Breast epithelium (tissue), 4 donors: ENCODE measurements around the gene FANCD2. TPM values are rescaled to one million over a fixed set of nuclear protein-coding genes. Genes with fewer than 3 reads are reported as not detected.
"Not testable (repeated sequence)": the region's sequence is repeated elsewhere in the genome, so short reads cannot be mapped to it uniquely, and the experiment has no call there.

Experiments
- DNase-seq, 2 donors: peaks; one replicate each; pipeline ENCODE4 v3.0.0-alpha.2; 2019; ENCODE audit warnings: low spot score in 2 of 2
- H3K27ac ChIP-seq, 2 donors: fragments of 200-600 bp; sonication (generic) in 1 of 2; one replicate each; pipeline ENCODE4 v1.5.1; 2016 to 2019; ENCODE audit warnings: mild to moderate bottlenecking in 1 of 2
- H3K27me3 ChIP-seq, 2 donors: fragments of 200-600 bp; sonication (generic) in 1 of 2; one replicate each; pipeline versions ENCODE4 v1.5.1 to v1.6.0; 2017 to 2019; ENCODE audit warnings: control low read depth in 1 of 2, mild to moderate bottlenecking in 1 of 2
- H3K36me3 ChIP-seq: fragments of 200-600 bp; one replicate; pipeline ENCODE4 v1.5.1; 2019
- H3K4me1 ChIP-seq, 2 donors: fragments of 200-600 bp; sonication (generic); one replicate each; pipeline ENCODE4 v1.5.1; 2016 to 2019; ENCODE audit warnings: control low read depth in 1 of 2
- H3K4me3 ChIP-seq, 3 donors: fragments of 200-600 bp; sonication (generic); 1 replicate in 2 of 3; 2 replicates in 1 of 3; pipeline ENCODE4 v1.5.1; 2016 to 2019; ENCODE audit warnings: mild to moderate bottlenecking in 3 of 3, moderate library complexity in 2 of 3
- H3K9me3 ChIP-seq, 2 donors: fragments of 200-600 bp; sonication (generic) in 1 of 2; one replicate each; pipeline ENCODE4 v1.5.1; 2016 to 2019; ENCODE audit warnings: control low read depth in 1 of 2
- POLR2A ChIP-seq: fragments of 450-650 bp; IDR thresholded peaks from one replicate; pipeline ENCODE4 v1.6.1; 2016; ENCODE audit warnings: antibody characterized with exemption, mild to moderate bottlenecking, moderate library complexity
- POLR2AphosphoS5 ChIP-seq, 3 donors: sonication (generic); formaldehyde crosslinking; IDR thresholded peaks; one replicate each; pipeline ENCODE4 v1.6.1; 2017; ENCODE audit warnings: antibody characterized with exemption in 3 of 3
- intact Hi-C: fragments of 100-400 bp; cut with DNase I; formaldehyde crosslinking; loops from one replicate; pipeline ENCODE4 v1.15.1; 2023; ENCODE audit warnings: low total_unique reads
- total RNA-seq, 3 donors: library from RNA; depleted of rRNA; stranded (reverse); fragments of >200 nt; gene quantifications; one replicate each; pipeline ENCODE4 v1.1.0, GENCODE V29; 2016
- TF ChIP-seq, protein P1 (sequence below), 3 donors: fragments of 450-650 bp; IDR thresholded peaks; one replicate each; pipeline ENCODE4 v1.5.1; 2016 to 2017; ENCODE audit warnings: antibody characterized with exemption in 3 of 3, mild to moderate bottlenecking in 3 of 3, moderate library complexity in 3 of 3

FANCD2 gene
- total RNA-seq, 3 donors from 2014 or later: 3.7 to 12.9 (median 6.2) TPM

DNA sequence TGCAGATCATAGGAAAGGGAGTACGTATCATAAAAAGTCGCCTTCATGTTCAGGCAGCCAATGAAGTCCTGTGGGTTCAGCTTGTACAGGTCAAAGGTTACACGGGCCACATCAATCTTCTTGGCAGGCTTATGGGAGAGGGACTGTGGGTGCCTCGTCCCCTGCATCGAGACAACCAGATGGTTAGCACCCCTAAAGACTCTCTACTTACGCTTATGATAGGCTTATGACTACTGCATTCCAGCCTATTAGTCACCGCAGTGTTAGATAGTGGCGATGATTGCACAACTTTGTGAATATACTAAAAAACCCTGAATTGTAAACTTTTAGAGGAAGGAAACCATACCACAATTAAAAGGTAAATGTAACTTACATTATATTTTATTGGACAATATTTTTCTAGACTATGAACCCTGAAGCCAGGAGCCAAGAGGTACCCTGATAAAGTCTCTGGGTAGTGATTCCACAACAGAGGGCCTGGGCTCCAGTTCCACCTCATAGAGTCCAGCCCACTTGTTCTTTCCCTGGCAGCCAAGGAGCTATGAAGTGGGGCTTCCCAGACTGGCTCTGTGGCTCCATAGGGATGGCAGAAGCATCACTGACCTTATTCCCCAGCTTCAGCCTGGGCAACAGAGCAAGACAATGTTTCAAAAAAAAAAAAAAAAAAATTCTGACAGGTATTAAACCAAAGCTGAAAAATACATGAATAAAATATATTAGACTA, 2.5 kb upstream of the FANCD2 start:
- Histone ChIP-seq H3K27ac (peak overlapping the region in 1 of 2 donors; percentile 19), H3K36me3 (no peaks in the 10 kb centered on the region), H3K4me3 (no peak overlapping the region), H3K27me3 (no peaks in the 10 kb centered on the region), H3K4me1 (peaks cover 0 to 9% of the 10 kb centered on the region in 2 donors), H3K9me3 (no peaks in the 10 kb centered on the region)
- intact Hi-C loops: no loop called here
- TF ChIP-seq POLR2AphosphoS5 (IDR thresholded peaks at IDR 0.05) (no peak), POLR2A (no peak)
- TF ChIP-seq, protein P1, sequence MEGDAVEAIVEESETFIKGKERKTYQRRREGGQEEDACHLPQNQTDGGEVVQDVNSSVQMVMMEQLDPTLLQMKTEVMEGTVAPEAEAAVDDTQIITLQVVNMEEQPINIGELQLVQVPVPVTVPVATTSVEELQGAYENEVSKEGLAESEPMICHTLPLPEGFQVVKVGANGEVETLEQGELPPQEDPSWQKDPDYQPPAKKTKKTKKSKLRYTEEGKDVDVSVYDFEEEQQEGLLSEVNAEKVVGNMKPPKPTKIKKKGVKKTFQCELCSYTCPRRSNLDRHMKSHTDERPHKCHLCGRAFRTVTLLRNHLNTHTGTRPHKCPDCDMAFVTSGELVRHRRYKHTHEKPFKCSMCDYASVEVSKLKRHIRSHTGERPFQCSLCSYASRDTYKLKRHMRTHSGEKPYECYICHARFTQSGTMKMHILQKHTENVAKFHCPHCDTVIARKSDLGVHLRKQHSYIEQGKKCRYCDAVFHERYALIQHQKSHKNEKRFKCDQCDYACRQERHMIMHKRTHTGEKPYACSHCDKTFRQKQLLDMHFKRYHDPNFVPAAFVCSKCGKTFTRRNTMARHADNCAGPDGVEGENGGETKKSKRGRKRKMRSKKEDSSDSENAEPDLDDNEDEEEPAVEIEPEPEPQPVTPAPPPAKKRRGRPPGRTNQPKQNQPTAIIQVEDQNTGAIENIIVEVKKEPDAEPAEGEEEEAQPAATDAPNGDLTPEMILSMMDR (IDR thresholded peaks at IDR 0.05): no peak
- DNase-seq: no peak

DNA sequence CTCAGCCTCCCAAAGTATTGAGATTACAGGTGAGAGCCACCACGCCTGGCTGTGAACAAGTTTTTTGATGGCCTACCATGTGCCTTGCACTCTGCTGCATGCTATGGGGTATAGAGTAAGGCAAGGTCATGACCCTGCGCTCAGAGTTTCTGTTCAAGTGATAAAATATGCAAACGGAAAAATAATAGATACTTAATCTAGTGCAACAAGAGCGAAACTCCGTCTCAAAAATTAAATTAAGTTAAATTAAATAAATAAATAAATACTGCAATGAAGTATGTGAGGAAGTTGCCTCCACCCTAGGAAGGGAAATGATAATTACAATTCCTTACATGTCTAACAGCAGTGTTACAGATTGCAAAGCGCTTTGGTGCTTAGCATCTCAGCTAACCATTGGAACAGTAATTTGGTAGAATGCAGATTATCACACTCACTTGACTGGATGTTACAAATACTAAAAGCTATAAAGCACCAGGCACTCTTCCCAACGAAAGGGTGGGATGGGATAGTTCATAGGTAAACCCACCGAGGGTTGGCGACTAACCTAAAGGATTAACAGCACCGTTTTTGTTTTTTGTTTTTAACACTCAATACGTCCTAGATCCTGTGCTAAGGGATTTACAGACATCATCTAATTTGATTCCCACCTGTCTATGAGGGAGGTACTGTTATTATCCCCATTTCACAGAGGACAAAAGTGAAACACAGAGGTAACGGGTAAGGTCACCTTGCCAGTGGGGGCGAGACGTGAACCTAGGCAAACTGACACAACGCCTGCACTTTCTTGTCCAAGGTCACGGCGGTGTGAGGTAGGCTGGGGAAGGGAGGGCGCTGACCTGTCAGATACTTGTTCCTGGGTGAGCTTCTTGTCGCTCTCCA, 793 bp upstream of the FANCD2 start:
- Histone ChIP-seq H3K9me3 (no peaks in the 10 kb centered on the region), H3K27ac (peak overlapping the region; percentile 42 to 74), H3K4me3 (peak overlapping the region; percentile 68 to 92 (median 73)), H3K36me3 (no peaks in the 10 kb centered on the region), H3K4me1 (peaks cover 0 to 9% of the 10 kb centered on the region in 2 donors), H3K27me3 (no peaks in the 10 kb centered on the region)
- intact Hi-C loops: no loop called here
- no peak for TF ChIP-seq POLR2AphosphoS5 (IDR thresholded peaks at IDR 0.05)
- TF ChIP-seq POLR2A: no peak
- TF ChIP-seq, protein P1 (IDR thresholded peaks at IDR 0.05): no peak
- DNase-seq: no peak

- intact Hi-C loops: no loop called here
- no peaks in the 10 kb centered on the region for H3K27me3 ChIP-seq
- no peak overlapping the region for H3K4me3 ChIP-seq
- no peaks in the 10 kb centered on the region for H3K4me1 ChIP-seq
- no peak for DNase-seq
- no peak overlapping the region for H3K27ac ChIP-seq
- no peaks in the 10 kb centered on the region for H3K36me3 ChIP-seq
- TF ChIP-seq, protein P1 (IDR thresholded peaks at IDR 0.05): no peak
- TF ChIP-seq POLR2AphosphoS5 (IDR thresholded peaks at IDR 0.05) (no peak), POLR2A (no peak)
- H3K9me3 ChIP-seq: no peaks in the 10 kb centered on the region
Observed at GRCh38 chr3:10041034-10041433, 14.8 kb downstream of the FANCD2 start.

- Histone ChIP-seq H3K27me3 (no peaks in the 10 kb centered on the region), H3K9me3 (no peaks in the 10 kb centered on the region), H3K36me3 (no peaks in the 10 kb centered on the region), H3K4me1 (no peaks in the 10 kb centered on the region), H3K4me3 (no peak overlapping the region), H3K27ac (peak overlapping the region; percentile 3 to 19)
- TF ChIP-seq POLR2AphosphoS5 (IDR thresholded peaks at IDR 0.05) (no peak), POLR2A (no peak)
- TF ChIP-seq, protein P1 (IDR thresholded peaks at IDR 0.05): no peak
- intact Hi-C loops: no loop called here
- no peak for DNase-seq
Observed at GRCh38 chr3:10047876-10048275, 21.6 kb downstream of the FANCD2 start.

DNA sequence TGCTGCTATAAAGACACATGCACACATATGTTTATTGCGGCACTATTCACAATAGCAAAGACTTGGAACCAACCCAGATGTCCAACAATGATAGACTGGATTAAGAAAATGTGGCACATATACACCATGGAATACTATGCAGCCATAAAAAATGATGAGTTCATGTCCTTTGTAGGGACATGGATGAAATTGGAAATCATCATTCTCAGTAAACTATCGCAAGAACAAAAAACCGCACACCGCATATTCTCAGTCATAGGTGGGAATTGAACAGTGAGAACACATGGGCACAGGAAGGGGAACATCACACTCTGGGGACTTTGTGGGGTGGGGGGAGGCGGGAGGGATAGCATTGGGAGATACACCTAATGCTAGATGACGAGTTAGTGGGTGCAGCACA, 26.8 kb downstream of the FANCD2 start:
- not testable (repeated sequence) for H3K27me3 ChIP-seq, H3K4me1 ChIP-seq

More for the DNA sequence above, 26.8 kb downstream of the FANCD2 start:
- H3K27ac ChIP-seq, H3K36me3 ChIP-seq, DNase-seq, intact Hi-C loops, H3K9me3 ChIP-seq, H3K4me3 ChIP-seq: not testable (repeated sequence)
